ENCODE results near the gene OR11A1.

GRCh38 chr6:29447670-29448069 is 9.2 kb downstream of the OR11A1 start:
- TF ChIP-seq POLR2AphosphoS5 (IDR thresholded peaks at IDR 0.05; ENCODE audit: low read depth) = no peak
- no peak for TF ChIP-seq CTCF (conservative IDR thresholded peaks at IDR 0.05; ENCODE audit: low read depth in 2 of 2)
- no peak for TF ChIP-seq CREB1 (CRISPR knock-in tag; IDR thresholded peaks at IDR 0.05; ENCODE audit: low read depth)
- TF ChIP-seq JUNB (IDR thresholded peaks at IDR 0.05; ENCODE audit: unreplicated experiment) = no peak
- TF ChIP-seq EZH2 (IDR thresholded peaks at IDR 0.05; ENCODE audit: low read depth, unreplicated experiment) = no peak

Measured in GM23338 (cell line).